HG03460 (cell line): ENCODE measurements around the gene KIF21A.

Source experiments
- ATAC-seq: cut with Tn5 transposase; IDR thresholded peaks from one replicate; pipeline ENCODE4 v1.9.1; 2021; ENCODE audit not compliant: unreplicated experiment

Gene KIF21A

GRCh38 chr12:39278426-39278825 lies 164.5 kb downstream of the KIF21A start:
- no peak for ATAC-seq

GRCh38 chr12:39277416-39277815 lies 165.5 kb downstream of the KIF21A start:
- ATAC-seq = no peak

- ATAC-seq = no peak
Measured at GRCh38 chr12:39275846-39276245, 167.1 kb downstream of the KIF21A start.

GRCh38 chr12:39272871-39273655 lies 169.9 kb downstream of the KIF21A start:
- no peak for ATAC-seq

GRCh38 chr12:39269492-39269891 lies 173.4 kb downstream of the KIF21A start:
- no peak for ATAC-seq

- ATAC-seq = no peak
Measured at GRCh38 chr12:39267886-39268285, 175.0 kb downstream of the KIF21A start.

- no peak for ATAC-seq
Measured at GRCh38 chr12:39252628-39253027, 190.3 kb downstream of the KIF21A start.
